MCF 10A (cell line): Measurements from ENCODE around the gene FAM216B. TPM values are rescaled to one million over a fixed set of nuclear protein-coding genes. Genes with fewer than 3 reads are reported as not detected.

Source experiments
- BruUV-seq: library from RNA; stranded (reverse); fragments of 400-500 nt; replicated peaks from 2 replicates; lab custom pipeline; 2021; lab: Mats Ljungman, UMichigan
- CTCF ChIA-PET: fragments of 300-600 bp; sonication (Branson Sonifier 250); formaldehyde crosslinking; extraction: SDS; loops from one replicate; lab custom pipeline; 2021; ENCODE audit warnings: antibody characterized with exemption, inconsistent platforms; lab: Yijun Ruan, JAX
- POLR2A ChIA-PET: fragments of 300-600, 350-650 bp; sonication (Branson Sonifier 250); formaldehyde crosslinking; extraction: SDS; loops from one replicate; lab custom pipeline; 2020; ENCODE audit warnings: antibody characterized with exemption, inconsistent platforms; lab: Yijun Ruan, JAX
- DNase-seq: peaks from one replicate; pipeline ENCODE4 v3.0.0-alpha.2; 2018; ENCODE audit not compliant: unreplicated experiment
- H3K27ac Mint-ChIP-seq: one replicate; pipeline ENCODE4 v1.8.0; 2022; ENCODE audit warnings: mild to moderate bottlenecking, low read depth, mixed read lengths; ENCODE audit not compliant: unreplicated experiment
- H3K27me3 Mint-ChIP-seq: one replicate; pipeline ENCODE4 v1.8.0; 2022; ENCODE audit warnings: mixed read lengths; ENCODE audit not compliant: insufficient read depth, unreplicated experiment
- H3K36me3 Mint-ChIP-seq: one replicate; pipeline ENCODE4 v1.8.0; 2022; ENCODE audit warnings: mild to moderate bottlenecking, moderate library complexity, mixed read lengths; ENCODE audit not compliant: insufficient read depth, unreplicated experiment
- H3K4me1 Mint-ChIP-seq: one replicate; pipeline ENCODE4 v1.8.0; 2022; ENCODE audit warnings: mixed read lengths; ENCODE audit not compliant: insufficient read depth, unreplicated experiment
- H3K4me3 Mint-ChIP-seq: one replicate; pipeline ENCODE4 v1.8.0; 2022; ENCODE audit warnings: mild to moderate bottlenecking, moderate library complexity, mixed read lengths; ENCODE audit not compliant: unreplicated experiment
- H3K9me3 Mint-ChIP-seq: one replicate; pipeline ENCODE4 v1.8.0; 2022; ENCODE audit warnings: mixed read lengths; ENCODE audit not compliant: unreplicated experiment
- intact Hi-C: fragments of 100-400 bp; cut with micrococcal nuclease; formaldehyde crosslinking; loops from 2 replicates; pipeline ENCODE4 v1.14.1; 2022
- total RNA-seq: library from RNA; stranded (reverse); gene quantifications from 2 replicates; pipeline ENCODE4 v1.2.3, GENCODE V29; 2022
- TF ChIP-seq, protein P1 (sequence below): fragments of 200-600 bp; IDR thresholded peaks from one replicate; pipeline ENCODE4 v1.8.0; 2022; ENCODE audit warnings: antibody characterized with exemption, mild to moderate bottlenecking; ENCODE audit not compliant: unreplicated experiment

Gene FAM216B
- total RNA-seq, 1 experiment from 2014 or later: not detected

DNA sequence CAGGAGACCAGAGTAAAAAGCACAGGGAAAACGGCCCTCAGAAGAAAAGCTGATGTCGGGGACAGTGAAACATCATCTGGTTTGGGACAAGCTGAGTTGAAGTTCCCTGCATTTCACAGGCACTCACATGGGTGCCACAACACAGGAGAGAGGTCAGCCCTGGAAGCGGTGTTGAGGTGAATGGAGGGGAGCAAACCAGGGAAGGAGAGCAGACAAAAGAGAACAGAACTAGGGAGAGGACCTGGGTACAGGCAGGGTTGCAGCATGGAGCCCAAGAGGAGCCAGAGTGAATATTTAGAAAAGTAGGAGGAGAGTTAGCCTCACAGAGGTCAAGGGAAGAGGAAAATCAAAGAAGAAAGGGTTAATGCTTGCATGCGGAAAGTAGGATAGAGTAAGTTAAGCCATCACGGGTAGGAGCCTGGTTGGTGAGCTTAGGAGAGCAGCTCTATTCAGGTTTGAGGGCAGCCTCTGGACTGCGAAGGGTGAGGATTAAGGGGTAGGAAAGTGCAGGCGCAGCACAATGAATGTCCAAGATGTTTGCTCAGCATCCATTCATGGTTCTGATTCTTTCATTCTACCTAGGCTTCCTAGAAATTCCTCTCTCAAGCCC lies 15.5 kb downstream of the FAM216B start:
- TF ChIP-seq, protein P1, sequence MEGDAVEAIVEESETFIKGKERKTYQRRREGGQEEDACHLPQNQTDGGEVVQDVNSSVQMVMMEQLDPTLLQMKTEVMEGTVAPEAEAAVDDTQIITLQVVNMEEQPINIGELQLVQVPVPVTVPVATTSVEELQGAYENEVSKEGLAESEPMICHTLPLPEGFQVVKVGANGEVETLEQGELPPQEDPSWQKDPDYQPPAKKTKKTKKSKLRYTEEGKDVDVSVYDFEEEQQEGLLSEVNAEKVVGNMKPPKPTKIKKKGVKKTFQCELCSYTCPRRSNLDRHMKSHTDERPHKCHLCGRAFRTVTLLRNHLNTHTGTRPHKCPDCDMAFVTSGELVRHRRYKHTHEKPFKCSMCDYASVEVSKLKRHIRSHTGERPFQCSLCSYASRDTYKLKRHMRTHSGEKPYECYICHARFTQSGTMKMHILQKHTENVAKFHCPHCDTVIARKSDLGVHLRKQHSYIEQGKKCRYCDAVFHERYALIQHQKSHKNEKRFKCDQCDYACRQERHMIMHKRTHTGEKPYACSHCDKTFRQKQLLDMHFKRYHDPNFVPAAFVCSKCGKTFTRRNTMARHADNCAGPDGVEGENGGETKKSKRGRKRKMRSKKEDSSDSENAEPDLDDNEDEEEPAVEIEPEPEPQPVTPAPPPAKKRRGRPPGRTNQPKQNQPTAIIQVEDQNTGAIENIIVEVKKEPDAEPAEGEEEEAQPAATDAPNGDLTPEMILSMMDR: no peak
- intact Hi-C loops: no loop called here
- ChIA-PET CTCF (interaction anchor here (0.6 to 0.7 kb wide), 2 partner anchors 10 to 1746 kb away, joined by 3 read pairs; no protein-coding TSS in a partner anchor), POLR2A (interaction anchor here (0.7 kb wide), 1 partner anchor 284 kb away, joined by 3 read pairs; no protein-coding TSS in a partner anchor)
- no peak for DNase-seq
- Mint-ChIP-seq H3K4me3 (no peak overlapping the region), H3K36me3 (no peaks in the 10 kb centered on the region), H3K4me1 (no peaks in the 10 kb centered on the region), H3K27me3 (no peaks in the 10 kb centered on the region), H3K9me3 (no peaks in the 10 kb centered on the region), H3K27ac (no peak overlapping the region)
- BruUV-seq: no TSS peak

DNA sequence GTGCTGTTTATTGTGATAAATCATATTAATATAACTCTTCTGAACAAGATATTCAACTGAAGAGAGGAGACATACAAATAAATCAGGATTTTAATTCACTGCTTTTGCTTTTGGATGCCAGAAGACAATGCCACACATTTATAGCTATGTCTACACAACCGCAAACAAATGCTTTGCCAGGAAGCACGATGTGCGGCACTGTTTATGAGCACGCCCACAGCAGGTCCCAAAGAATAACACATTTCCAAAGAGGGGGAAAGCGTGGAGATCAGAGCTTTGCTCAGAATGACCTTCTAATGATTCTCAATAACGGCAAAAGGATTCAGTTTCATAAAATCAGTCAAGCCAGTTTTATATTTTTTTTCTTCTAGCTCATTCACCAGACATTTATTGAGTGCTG lies 16.7 kb downstream of the FAM216B start:
- intact Hi-C loops: no loop called here
- no peak for DNase-seq
- CTCF ChIA-PET: interaction anchor here (0.5 kb wide), 1 partner anchor 138 kb away, joined by 3 read pairs; no protein-coding TSS in a partner anchor

DNA sequence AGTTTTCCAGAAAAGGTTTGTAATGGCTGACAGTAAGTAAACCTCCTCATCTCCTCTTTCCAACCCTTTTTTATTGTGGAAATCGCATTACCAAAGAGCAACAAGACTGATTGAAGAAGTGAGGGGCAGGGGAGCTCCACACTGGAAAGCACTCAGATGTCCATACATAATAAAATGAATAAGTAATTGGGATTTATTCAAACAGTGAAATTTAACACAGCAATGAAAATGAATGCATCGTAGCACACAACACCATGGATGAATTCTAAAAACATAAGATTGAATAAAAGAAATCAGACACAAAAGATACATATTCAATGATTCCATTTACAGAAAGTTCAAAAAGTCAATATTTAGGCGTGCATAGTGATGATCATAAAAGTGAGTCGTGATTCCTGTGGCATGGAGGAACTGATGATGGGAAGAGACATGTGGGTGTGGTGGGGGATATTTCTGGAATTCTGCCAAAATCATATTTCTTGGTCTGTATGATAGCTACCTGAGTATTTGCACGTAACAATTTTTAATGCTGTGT lies 18.8 kb downstream of the FAM216B start:
- no peaks in the 10 kb centered on the region for H3K9me3 Mint-ChIP-seq
- no peaks in the 10 kb centered on the region for H3K36me3 Mint-ChIP-seq
- no peaks in the 10 kb centered on the region for H3K4me1 Mint-ChIP-seq
- POLR2A ChIA-PET: interaction anchor here (0.5 kb wide), 1 partner anchor 37 kb away, joined by 3 read pairs; no protein-coding TSS in a partner anchor
- no peak overlapping the region for H3K27ac Mint-ChIP-seq
- intact Hi-C loops: no loop called here
- DNase-seq: no peak
- no TSS peak for BruUV-seq
- CTCF ChIA-PET: interaction anchor here (0.6 kb wide), 1 partner anchor 14 kb away, joined by 3 read pairs; no protein-coding TSS in a partner anchor
- TF ChIP-seq, protein P1: no peak
- no peak overlapping the region for H3K4me3 Mint-ChIP-seq
- H3K27me3 Mint-ChIP-seq: no peaks in the 10 kb centered on the region

More for the DNA sequence above, 16.7 kb downstream of the FAM216B start:
- no peak overlapping the region for H3K4me3 Mint-ChIP-seq
- no peaks in the 10 kb centered on the region for H3K9me3 Mint-ChIP-seq
- no peaks in the 10 kb centered on the region for H3K36me3 Mint-ChIP-seq
- H3K27ac Mint-ChIP-seq: no peak overlapping the region
- no peaks in the 10 kb centered on the region for H3K4me1 Mint-ChIP-seq
- H3K27me3 Mint-ChIP-seq: no peaks in the 10 kb centered on the region
- TF ChIP-seq, protein P1: no peak
- BruUV-seq: no TSS peak
- POLR2A ChIA-PET: interaction anchor here (0.7 to 1.1 kb wide), 2 partner anchors 29 to 425 kb away, joined by 3 read pairs; no protein-coding TSS in a partner anchor

DNA sequence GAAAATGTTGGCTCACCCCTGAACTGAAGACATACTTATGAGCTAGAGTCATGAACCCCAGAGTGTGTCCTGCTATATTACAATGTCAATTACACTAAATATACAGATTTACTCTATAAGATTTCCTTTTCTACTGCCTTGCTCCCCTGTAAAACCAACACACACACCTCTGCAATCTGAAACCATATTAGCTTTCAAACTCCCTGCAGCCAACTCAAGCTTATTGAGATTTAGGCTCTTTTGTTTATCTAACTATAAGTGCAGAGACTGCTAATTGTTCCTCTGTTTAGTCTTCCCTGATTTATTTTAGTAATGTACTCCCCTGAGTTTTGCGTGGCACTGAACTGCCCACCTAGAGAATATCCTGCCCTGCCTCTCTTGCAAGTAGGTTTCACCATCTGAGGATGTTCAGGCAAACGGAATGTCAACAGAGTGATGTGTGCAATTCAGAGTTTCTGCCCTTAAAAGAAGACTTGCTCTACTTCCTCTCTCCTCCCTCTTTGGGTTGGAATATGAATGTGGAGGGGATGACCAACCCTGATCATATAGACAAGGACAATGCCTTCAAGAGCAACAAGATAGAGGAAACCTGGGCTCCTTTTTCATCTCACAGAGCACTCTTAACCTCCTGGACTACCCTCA lies 22.3 kb downstream of the FAM216B start:
- CTCF ChIA-PET: no interaction called here

More for the DNA sequence above, 22.3 kb downstream of the FAM216B start:
- no peaks in the 10 kb centered on the region for H3K36me3 Mint-ChIP-seq
- DNase-seq: no peak
- intact Hi-C loops: no loop called here
- POLR2A ChIA-PET: interaction anchor here (0.7 kb wide), 1 partner anchor 28 kb away, joined by 3 read pairs; no protein-coding TSS in a partner anchor
- no peaks in the 10 kb centered on the region for H3K4me1 Mint-ChIP-seq
- no TSS peak for BruUV-seq
- H3K27me3 Mint-ChIP-seq: no peaks in the 10 kb centered on the region
- no peaks in the 10 kb centered on the region for H3K9me3 Mint-ChIP-seq
- TF ChIP-seq, protein P1: no peak
- no peak overlapping the region for H3K4me3 Mint-ChIP-seq
- H3K27ac Mint-ChIP-seq: no peak overlapping the region
